ENCODE measurements around the gene CRLF3.
"Not testable (repeated sequence)": the region's sequence is repeated elsewhere in the genome, so short reads cannot be mapped to it uniquely, and the experiment has no call there.

The CRLF3 gene

GRCh38 chr17:30796016-30796415 lies 28.5 kb downstream of the CRLF3 start:
- Mint-ChIP-seq H3K27me3 (no peaks in the 10 kb centered on the region), H3K9me3 (no peaks in the 10 kb centered on the region), H3K4me3 (no peak overlapping the region), H3K36me3 (ENCODE audit: low read depth) (peaks cover 62% of the 10 kb centered on the region), H3K4me1 (ENCODE audit: low read depth) (peaks cover 20% of the 10 kb centered on the region), H3K27ac (peak overlapping the region; percentile 69)

DNA sequence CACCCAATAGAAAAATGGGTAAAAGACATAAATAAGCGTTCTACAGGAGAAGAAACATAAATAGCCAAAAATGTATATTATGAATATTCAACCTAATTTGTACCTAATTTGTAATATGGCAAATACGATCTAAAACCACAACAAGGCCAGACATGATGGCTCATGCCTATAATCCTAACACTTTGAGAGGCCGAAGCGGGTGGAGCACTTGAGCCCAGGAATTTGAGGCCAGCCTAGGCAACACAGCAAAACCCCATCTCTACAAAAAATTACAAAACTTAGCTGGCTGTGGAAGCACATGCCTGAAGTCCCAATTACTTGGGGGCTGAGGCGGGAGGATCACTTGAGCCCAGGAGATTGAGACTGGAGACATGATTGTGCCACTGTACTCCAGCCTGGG lies 30.1 kb downstream of the CRLF3 start:
- peaks cover 30% of the 10 kb centered on the region for H3K4me1 Mint-ChIP-seq (ENCODE audit: low read depth)
- no peaks in the 10 kb centered on the region for H3K9me3 Mint-ChIP-seq
- H3K27ac Mint-ChIP-seq = no peak overlapping the region
- no peaks in the 10 kb centered on the region for H3K27me3 Mint-ChIP-seq
- no peak overlapping the region for H3K4me3 Mint-ChIP-seq
- H3K36me3 Mint-ChIP-seq (ENCODE audit: low read depth) = peaks cover 62% of the 10 kb centered on the region

GRCh38 chr17:30793282-30793977 lies 31.1 kb downstream of the CRLF3 start:
- Mint-ChIP-seq H3K36me3 (ENCODE audit: low read depth) (peaks cover 68% of the 10 kb centered on the region), H3K4me1 (ENCODE audit: low read depth) (peaks cover 36% of the 10 kb centered on the region), H3K27ac (peak overlapping the region; percentile 57), H3K4me3 (no peak overlapping the region), H3K27me3 (no peaks in the 10 kb centered on the region), H3K9me3 (no peaks in the 10 kb centered on the region)

DNA sequence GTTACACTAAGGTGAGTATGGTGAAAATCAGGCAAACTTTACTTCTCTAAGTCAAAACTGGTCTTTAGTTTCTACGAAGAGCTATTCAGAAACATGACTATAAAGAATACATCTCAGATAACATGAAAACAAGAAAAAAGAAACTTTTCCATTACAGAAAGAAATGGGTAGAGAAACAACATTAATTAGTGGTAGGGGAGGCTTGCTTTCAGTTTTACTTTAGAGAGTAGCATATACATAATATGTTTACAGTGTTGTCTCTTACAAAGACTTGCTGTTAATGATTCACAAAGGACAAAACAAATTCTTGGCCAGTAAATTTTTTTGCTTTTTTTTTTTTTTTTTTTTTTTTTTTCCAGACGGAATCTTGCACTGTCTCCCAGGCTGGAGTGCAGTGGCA lies 34.2 kb downstream of the CRLF3 start:
- Mint-ChIP-seq H3K4me3 (no peak overlapping the region), H3K27me3 (no peaks in the 10 kb centered on the region), H3K9me3 (no peaks in the 10 kb centered on the region), H3K4me1 (ENCODE audit: low read depth) (peaks cover 19% of the 10 kb centered on the region), H3K27ac (peak overlapping the region; percentile 57), H3K36me3 (ENCODE audit: low read depth) (peaks cover 63% of the 10 kb centered on the region)

DNA sequence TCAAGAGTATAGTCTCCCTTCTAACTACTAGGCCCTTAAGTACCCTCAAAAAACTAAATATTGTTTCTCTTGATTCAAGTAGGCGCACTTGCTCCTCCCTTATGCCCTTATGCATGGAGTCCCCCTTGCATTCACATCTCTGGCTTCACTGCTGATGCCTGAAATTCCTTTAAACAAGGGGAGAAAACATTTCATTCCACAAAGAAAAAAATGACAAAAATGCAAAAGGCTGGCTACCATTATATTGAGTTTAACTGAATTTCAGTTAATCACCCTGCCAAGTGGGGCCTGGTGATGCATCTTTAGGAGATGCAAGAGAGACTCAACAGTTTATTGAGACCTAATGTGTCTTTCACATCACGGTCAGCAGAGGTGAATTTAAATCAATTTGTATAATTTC lies 35.6 kb downstream of the CRLF3 start:
- Mint-ChIP-seq H3K4me1 (ENCODE audit: low read depth) (peaks cover 24% of the 10 kb centered on the region), H3K27ac (peak overlapping the region; percentile 15), H3K9me3 (no peaks in the 10 kb centered on the region), H3K4me3 (no peak overlapping the region), H3K36me3 (ENCODE audit: low read depth) (peaks cover 61% of the 10 kb centered on the region), H3K27me3 (no peaks in the 10 kb centered on the region)

- Mint-ChIP-seq H3K4me3 (no peak overlapping the region), H3K9me3 (no peaks in the 10 kb centered on the region), H3K27me3 (no peaks in the 10 kb centered on the region), H3K36me3 (ENCODE audit: low read depth) (peaks cover 47% of the 10 kb centered on the region), H3K4me1 (ENCODE audit: low read depth) (peaks cover 28% of the 10 kb centered on the region), H3K27ac (peak overlapping the region; percentile 56)
Observed at GRCh38 chr17:30782206-30782605, 42.3 kb downstream of the CRLF3 start.

DNA sequence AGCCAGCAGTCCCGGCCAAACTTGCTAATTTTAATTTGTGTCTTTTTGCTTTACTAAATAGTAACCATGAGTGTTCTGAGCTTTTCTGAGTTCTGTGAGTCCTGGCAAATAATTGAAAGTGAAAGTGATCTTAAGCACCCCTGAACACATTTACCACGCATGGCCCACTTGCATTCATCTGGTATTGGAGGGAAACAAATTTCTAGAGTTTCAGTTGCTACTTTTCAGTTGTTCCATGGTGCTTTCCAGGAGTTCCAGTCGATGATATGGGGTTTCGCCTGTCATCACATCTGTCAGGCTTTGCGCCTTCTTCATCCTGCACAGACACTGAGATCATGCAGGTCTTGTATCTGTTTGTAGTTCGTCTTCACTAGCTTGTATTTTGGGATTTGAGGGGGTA lies 44.1 kb downstream of the CRLF3 start:
- no peaks in the 10 kb centered on the region for H3K27me3 Mint-ChIP-seq
- H3K4me1 Mint-ChIP-seq (ENCODE audit: low read depth) = peaks cover 28% of the 10 kb centered on the region
- peaks cover 42% of the 10 kb centered on the region for H3K36me3 Mint-ChIP-seq (ENCODE audit: low read depth)
- peak overlapping the region; percentile 91 for H3K27ac Mint-ChIP-seq
- H3K4me3 Mint-ChIP-seq = peak overlapping the region; percentile 33
- no peaks in the 10 kb centered on the region for H3K9me3 Mint-ChIP-seq

DNA sequence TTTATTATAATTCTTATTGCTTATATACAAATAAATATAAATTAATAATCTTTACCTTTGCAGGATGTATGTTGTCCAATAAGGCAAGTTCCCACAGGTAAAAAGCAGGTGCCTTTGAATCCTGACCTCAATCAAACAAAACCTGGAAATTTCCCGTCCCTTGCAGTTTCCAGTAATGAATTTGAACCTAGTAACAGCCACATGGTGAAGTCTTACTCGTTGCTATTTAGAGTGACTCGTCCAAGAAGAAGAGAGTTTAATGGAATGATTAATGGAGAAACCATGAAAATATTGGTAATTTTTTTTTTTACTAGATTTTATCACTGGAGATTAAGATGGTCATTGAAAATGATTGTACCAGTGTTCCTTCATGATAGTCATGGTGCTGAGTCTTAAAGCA lies 55.7 kb downstream of the CRLF3 start:
- H3K27me3 Mint-ChIP-seq, H3K27ac Mint-ChIP-seq, H3K4me3 Mint-ChIP-seq, H3K9me3 Mint-ChIP-seq: not testable (repeated sequence)
- Mint-ChIP-seq H3K4me1 (ENCODE audit: low read depth) (peaks cover 11% of the 10 kb centered on the region), H3K36me3 (ENCODE audit: low read depth) (peaks cover 37% of the 10 kb centered on the region)

- peaks cover 38% of the 10 kb centered on the region for H3K36me3 Mint-ChIP-seq (ENCODE audit: low read depth)
- not testable (repeated sequence) for H3K9me3 Mint-ChIP-seq, H3K27me3 Mint-ChIP-seq, H3K27ac Mint-ChIP-seq, H3K4me3 Mint-ChIP-seq
- peaks cover 11% of the 10 kb centered on the region for H3K4me1 Mint-ChIP-seq (ENCODE audit: low read depth)
Observed at GRCh38 chr17:30767641-30768404, 56.7 kb downstream of the CRLF3 start.

DNA sequence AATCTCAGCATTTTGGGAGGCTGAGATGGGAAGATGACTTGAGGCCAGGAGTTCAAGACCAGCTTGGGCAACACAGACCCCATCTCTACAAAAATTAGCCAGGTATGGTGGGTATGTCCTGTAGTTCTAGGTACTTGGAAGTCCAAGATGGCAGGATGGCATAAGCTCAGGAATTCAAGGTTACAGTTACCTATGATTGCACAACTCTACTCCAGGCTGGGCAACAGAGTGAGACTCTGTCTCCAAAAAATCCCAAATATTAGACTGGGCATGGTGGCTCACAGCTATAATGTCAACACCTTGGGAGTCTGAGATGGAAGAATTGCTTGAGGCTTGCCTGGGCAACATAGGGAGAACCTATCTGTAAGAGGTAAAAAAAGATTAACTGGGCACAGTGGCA lies 63.4 kb downstream of the CRLF3 start:
- Mint-ChIP-seq H3K36me3 (ENCODE audit: low read depth) (peaks cover 50% of the 10 kb centered on the region), H3K27ac (no peak overlapping the region), H3K27me3 (no peaks in the 10 kb centered on the region), H3K4me1 (ENCODE audit: low read depth) (no peaks in the 10 kb centered on the region), H3K4me3 (no peak overlapping the region), H3K9me3 (no peaks in the 10 kb centered on the region)

DNA sequence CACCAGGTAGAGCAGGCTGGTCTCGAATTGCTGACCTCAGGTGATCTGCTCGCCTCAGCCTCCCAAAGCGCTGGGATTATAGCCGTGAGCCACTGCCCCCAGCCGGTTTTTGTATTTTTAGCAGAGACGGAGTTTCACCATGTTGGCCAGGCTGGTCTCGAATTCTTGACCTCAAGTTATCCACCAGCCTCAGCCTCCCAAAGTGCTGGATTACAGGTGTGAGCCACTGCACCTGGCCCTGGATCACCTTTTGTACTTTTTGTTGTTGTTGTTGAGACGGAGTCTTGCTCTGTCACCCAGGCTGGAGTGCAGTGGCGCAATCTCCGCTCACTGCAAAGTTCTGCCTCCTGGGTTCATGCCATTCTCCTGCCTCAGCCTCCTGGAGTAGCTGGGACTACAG lies 71.2 kb downstream of the CRLF3 start:
- not testable (repeated sequence) for H3K27me3 Mint-ChIP-seq; H3K27ac Mint-ChIP-seq; H3K4me1 Mint-ChIP-seq (ENCODE audit: low read depth); H3K9me3 Mint-ChIP-seq; H3K4me3 Mint-ChIP-seq
- H3K36me3 Mint-ChIP-seq (ENCODE audit: low read depth) = peaks cover 60% of the 10 kb centered on the region

- not testable (repeated sequence) for H3K9me3 Mint-ChIP-seq; H3K27ac Mint-ChIP-seq; H3K27me3 Mint-ChIP-seq; H3K4me1 Mint-ChIP-seq (ENCODE audit: low read depth); H3K4me3 Mint-ChIP-seq
- peaks cover 58% of the 10 kb centered on the region for H3K36me3 Mint-ChIP-seq (ENCODE audit: low read depth)
Observed at GRCh38 chr17:30750982-30751381, 73.5 kb downstream of the CRLF3 start.

DNA sequence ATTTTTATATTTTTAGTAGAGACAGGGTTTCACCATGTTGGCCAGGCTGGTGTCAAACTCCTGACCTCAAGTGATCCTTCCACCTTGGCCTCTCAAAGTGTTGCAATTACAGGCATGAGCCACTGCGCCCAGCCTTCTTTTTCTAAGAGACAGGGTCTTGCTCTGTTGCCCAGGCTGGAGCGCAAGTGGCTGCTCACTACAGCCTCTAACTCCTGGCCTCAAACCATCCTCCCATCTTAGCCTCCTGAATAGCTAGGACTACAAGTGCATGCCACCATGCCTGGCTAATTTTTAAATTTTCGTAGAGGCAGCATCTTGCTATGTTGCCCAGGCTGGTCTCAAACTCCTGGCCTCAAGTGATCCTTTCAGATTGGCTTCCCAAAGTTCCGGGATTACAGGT lies 76.9 kb downstream of the CRLF3 start:
- peaks cover 58% of the 10 kb centered on the region for H3K36me3 Mint-ChIP-seq (ENCODE audit: low read depth)
- H3K27me3 Mint-ChIP-seq; H3K4me3 Mint-ChIP-seq; H3K9me3 Mint-ChIP-seq; H3K4me1 Mint-ChIP-seq (ENCODE audit: low read depth); H3K27ac Mint-ChIP-seq: not testable (repeated sequence)

- H3K4me3 Mint-ChIP-seq, H3K9me3 Mint-ChIP-seq, H3K27ac Mint-ChIP-seq, H3K27me3 Mint-ChIP-seq: not testable (repeated sequence)
- Mint-ChIP-seq H3K36me3 (ENCODE audit: low read depth) (peaks cover 57% of the 10 kb centered on the region), H3K4me1 (ENCODE audit: low read depth) (peaks cover 10% of the 10 kb centered on the region)
Observed at GRCh38 chr17:30742669-30743068, 81.8 kb downstream of the CRLF3 start.

GRCh38 chr17:30736371-30736770 lies 88.1 kb downstream of the CRLF3 start:
- Mint-ChIP-seq H3K36me3 (ENCODE audit: low read depth) (peaks cover 60% of the 10 kb centered on the region), H3K4me1 (ENCODE audit: low read depth) (peaks cover 41% of the 10 kb centered on the region)
- H3K9me3 Mint-ChIP-seq, H3K4me3 Mint-ChIP-seq, H3K27me3 Mint-ChIP-seq, H3K27ac Mint-ChIP-seq: not testable (repeated sequence)

DNA sequence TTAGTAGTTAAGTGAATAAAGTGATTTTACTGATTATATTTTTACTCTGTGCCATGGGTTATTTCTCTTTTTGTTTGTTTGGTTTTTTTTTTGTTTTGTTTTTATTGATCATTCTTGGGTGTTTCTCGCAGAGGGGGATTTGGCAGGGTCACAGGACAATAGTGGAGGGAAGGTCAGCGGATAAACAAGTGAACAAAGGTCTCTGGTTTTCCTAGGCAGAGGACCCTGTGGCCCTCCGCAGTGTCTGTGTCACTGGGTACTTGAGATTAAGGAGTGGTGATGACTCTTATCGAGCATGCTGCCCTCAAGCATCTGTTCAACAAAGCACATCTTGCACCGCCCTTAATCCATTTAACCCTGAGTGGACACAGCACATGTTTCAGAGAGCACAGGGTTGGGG lies 88.8 kb downstream of the CRLF3 start:
- peaks cover 55% of the 10 kb centered on the region for H3K36me3 Mint-ChIP-seq (ENCODE audit: low read depth)
- not testable (repeated sequence) for H3K27ac Mint-ChIP-seq, H3K27me3 Mint-ChIP-seq, H3K9me3 Mint-ChIP-seq, H3K4me3 Mint-ChIP-seq
- H3K4me1 Mint-ChIP-seq (ENCODE audit: low read depth) = peaks cover 40% of the 10 kb centered on the region

Measured in stimulated activated naive CD8-positive, alpha-beta T cell treated with anti-CD3 and anti-CD28 coated beads, Interleukin-15, Interleukin-2, amounts not matched to agents 100 ng/mL and 50 ng/mL, for 24 hours (primary cell).